ENCODE results near the gene TNKS2. TPM values are rescaled to one million over a fixed set of nuclear protein-coding genes. Genes with fewer than 3 reads are reported as not detected.

The TNKS2 gene
- total and polyA plus RNA-seq, 2 of the 13 experiments (the other 11 are each of a cell fraction or from before 2014, with no cell fraction given), result 15.2 to 19.4 TPM

- TF ChIP-seq ZNF18 (CRISPR knock-in tag; IDR thresholded peaks at IDR 0.05; ENCODE audit: insufficient replicate concordance) (no peak), FOXA1 (IDR thresholded peaks at IDR 0.05) (no peak), FOXA1 (CRISPR knock-in tag; IDR thresholded peaks at IDR 0.05) (no peak), ZNF382 (CRISPR knock-in tag; IDR thresholded peaks at IDR 0.05; ENCODE audit: borderline replicate concordance) (no peak), ARID2 (CRISPR knock-in tag; IDR thresholded peaks at IDR 0.05; ENCODE audit: borderline replicate concordance) (no peak), ZNF574 (CRISPR knock-in tag; IDR thresholded peaks at IDR 0.05) (peak; percentile 95), MBNL3 (CRISPR knock-in tag; conservative IDR thresholded peaks at IDR 0.05) (no peak), TRIM24 (CRISPR knock-in tag; IDR thresholded peaks at IDR 0.05) (no peak), U2AF2 (IDR thresholded peaks at IDR 0.05; ENCODE audit: low read depth, low read length) (no peak), ZNF468 (CRISPR knock-in tag; IDR thresholded peaks at IDR 0.05) (no peak), ZXDC (CRISPR knock-in tag; IDR thresholded peaks at IDR 0.05) (no peak), RXRB (CRISPR knock-in tag; IDR thresholded peaks at IDR 0.05; ENCODE audit: borderline replicate concordance) (peak; percentile 31; the same call in 1 of the 2 replicates), MXD3 (CRISPR knock-in tag; IDR thresholded peaks at IDR 0.05) (peak; percentile 80), ZNF335 (CRISPR knock-in tag; IDR thresholded peaks at IDR 0.05) (peak; percentile 52; the same call in 1 of the 2 replicates), KMT2B (CRISPR knock-in tag; IDR thresholded peaks at IDR 0.05) (peak; percentile 84), FUBP1 (CRISPR knock-in tag; IDR thresholded peaks at IDR 0.05; ENCODE audit: borderline replicate concordance) (no peak), TFDP1 (CRISPR knock-in tag; IDR thresholded peaks at IDR 0.05; ENCODE audit: borderline replicate concordance) (peak; percentile 96), KLF9 (CRISPR knock-in tag; IDR thresholded peaks at IDR 0.05; ENCODE audit: low read depth) (no peak), ZNF619 (CRISPR knock-in tag; IDR thresholded peaks at IDR 0.05) (no peak)
Measured at GRCh38 chr10:91797874-91798648, at the start of gene TNKS2 (continued).
